GM18502 (cell line): ENCODE data around the gene SEC24D.
"Not testable (repeated sequence)": the region's sequence is repeated elsewhere in the genome, so short reads cannot be mapped to it uniquely, and the experiment has no call there.

Experiments
- ATAC-seq: cut with Tn5 transposase; IDR thresholded peaks from one replicate; pipeline ENCODE4 v1.9.1; 2021; ENCODE audit warnings: mild to moderate bottlenecking; ENCODE audit not compliant: unreplicated experiment, poor library complexity

The SEC24D gene, protein sequence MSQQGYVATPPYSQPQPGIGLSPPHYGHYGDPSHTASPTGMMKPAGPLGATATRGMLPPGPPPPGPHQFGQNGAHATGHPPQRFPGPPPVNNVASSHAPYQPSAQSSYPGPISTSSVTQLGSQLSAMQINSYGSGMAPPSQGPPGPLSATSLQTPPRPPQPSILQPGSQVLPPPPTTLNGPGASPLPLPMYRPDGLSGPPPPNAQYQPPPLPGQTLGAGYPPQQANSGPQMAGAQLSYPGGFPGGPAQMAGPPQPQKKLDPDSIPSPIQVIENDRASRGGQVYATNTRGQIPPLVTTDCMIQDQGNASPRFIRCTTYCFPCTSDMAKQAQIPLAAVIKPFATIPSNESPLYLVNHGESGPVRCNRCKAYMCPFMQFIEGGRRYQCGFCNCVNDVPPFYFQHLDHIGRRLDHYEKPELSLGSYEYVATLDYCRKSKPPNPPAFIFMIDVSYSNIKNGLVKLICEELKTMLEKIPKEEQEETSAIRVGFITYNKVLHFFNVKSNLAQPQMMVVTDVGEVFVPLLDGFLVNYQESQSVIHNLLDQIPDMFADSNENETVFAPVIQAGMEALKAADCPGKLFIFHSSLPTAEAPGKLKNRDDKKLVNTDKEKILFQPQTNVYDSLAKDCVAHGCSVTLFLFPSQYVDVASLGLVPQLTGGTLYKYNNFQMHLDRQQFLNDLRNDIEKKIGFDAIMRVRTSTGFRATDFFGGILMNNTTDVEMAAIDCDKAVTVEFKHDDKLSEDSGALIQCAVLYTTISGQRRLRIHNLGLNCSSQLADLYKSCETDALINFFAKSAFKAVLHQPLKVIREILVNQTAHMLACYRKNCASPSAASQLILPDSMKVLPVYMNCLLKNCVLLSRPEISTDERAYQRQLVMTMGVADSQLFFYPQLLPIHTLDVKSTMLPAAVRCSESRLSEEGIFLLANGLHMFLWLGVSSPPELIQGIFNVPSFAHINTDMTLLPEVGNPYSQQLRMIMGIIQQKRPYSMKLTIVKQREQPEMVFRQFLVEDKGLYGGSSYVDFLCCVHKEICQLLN

DNA sequence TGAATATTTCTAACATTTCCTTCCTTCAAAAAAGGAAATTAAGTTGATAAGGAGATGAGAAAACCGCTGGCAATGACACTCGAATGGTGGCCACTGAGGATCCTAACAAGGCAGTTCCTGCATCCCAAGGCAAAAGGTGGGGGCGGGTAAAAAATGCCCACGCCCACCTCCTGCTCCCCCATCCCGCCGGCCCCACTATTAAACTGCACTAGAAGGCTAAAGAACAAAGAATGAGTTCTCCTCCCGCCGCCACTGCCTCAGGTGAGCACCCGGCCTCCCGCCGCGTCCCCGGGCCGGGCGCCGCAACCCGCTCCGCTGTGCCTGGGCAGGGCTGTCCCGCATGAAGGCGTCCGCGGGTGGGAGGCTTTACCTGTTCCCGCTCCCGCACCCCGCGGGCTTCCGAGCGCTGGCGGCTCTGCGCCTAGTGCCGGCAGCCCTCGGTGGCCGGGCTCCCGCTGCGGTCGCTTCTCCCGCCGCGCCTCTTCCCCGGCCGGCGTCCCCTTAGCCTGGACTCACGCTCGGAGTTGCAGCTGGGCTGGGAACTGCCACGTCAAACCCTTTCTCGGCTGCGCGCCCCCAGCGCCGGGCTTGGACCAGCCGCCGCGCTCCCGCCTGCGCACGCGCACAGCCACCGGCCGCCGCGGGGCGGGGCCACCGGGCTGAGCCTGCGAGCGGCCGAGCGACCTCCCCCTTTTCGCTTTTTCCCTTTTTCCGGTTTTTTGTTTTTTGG is at the start of gene SEC24D:
SEC24D (minus strand) TSS at position 556 of the 730 bp plus-strand sequence. CDS start 2,430 bp downstream, outside the sequence.
- ATAC-seq, result peak; percentile 73

DNA sequence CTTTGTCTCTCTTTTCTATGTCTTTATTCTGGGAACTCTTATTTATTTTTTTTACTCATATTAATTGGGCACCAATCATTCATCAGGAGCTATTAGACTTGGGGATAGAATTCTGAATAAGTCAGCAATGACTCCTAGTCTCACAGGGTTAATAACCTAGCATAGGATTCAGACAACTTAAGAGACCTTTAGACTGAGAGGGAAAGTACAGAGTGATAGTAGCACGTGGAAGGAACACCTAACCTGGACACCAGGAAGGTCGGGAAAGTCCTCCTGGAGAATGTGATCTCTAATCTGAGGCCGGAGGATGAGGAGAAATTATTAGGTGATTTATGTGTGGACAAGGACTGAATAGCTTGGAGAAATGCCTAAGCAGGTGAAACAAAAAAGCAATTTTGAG is 48.8 kb upstream of the SEC24D start:
- no peak for ATAC-seq

DNA sequence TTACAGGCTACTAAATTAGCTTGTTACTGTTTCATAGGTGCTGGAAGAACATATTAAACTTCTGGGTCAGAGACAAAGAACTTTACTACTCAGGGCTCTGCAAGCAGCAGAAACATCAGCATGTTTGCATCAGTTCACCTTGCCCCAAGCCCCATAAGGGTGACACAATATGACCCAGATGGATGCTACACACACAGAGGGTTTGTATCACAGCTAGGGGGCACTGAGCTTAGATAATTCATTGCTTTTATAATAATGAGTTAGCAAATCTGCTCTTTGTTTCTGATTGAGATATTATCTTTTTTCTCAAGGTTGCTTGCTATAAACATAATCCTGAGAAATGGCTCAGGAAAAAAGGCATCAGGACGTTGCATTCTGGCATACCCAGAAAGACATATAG is 47.9 kb upstream of the SEC24D start:
- ATAC-seq, result no peak

DNA sequence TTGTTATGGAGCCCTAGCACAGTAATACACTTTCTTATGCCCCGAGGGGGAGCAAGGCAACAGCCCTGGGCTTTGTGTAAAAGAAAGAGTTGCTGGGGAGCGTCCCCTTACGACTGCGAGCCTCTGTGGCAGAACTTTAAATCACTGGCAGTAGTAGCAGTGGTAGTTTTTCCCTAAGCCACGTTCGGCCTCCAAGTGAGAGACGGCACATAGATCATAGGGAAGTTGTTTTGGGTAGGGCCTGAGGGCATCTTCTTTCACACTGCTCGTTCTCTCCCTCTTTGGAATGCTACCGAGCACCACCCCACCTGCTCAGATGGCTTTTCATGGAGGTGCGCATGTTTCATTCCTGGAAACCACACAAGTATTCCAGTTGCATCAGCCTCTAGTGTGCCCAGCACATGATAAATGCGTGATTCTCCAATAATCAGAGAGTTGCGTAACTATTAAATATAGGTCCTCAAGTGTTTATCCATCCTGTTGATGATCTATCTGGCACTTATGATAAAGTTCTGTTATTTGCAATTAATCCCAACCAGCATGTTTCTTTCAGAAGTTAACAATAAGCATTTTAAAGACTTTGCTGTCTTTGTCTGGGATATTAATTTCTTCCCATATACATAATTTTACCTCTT is 45.7 kb upstream of the SEC24D start:
- no peak for ATAC-seq

DNA sequence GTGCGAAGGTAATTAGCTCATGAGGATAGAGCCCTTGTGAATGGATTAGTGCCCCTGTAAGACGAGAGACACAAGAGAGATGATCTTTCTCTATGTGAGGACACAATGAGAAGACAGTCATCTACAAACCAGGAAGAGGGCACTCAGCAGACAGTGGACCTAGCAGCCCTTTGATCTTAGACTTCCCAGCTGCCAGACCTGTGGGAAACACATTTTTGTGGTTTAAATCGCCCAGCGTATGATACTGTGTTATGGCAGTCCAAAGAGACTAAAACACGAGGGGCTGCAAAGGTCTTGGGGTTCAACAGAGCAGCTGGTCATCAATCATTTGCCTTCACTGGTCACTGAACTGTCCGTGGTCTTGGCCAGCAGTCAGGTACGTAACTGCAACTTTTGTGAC is 43.5 kb upstream of the SEC24D start:
- no peak for ATAC-seq

DNA sequence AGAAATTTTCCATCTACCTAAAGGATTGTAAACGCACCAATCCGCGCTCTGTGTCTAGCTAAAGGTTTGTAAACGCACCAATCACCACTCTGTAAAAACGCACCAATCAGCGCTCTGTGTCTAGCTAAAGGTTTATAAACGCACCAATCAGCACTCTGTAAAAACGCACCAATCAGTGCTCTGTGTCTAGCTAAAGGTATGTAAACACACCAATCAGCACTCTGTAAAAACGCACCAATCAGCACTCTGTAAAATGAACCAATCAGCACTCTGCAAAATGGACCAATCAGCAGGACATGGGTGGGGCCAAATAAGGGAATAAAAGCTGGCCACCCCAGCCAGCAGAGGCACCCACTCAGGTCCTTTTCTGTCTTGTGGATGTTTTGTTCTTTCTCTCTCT is 42.6 kb upstream of the SEC24D start:
- ATAC-seq, result not testable (repeated sequence)

DNA sequence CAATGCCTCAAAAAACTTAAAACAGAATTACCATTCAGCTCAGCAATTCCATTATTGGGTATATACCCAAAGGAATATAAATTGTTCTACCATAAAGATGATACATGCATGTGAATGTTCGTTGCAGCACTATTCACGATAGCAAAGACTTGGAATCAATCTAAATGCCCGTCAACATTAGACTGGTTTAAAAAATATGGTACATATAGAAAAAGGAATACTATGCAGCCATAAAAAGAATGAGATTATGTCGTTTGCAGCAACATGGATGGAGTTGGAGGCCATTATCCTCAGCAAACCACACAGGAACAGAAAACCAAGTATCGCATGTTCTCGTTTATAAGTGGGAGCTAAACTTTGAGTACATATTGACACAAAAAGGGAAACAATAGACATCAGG is 41.9 kb upstream of the SEC24D start:
- ATAC-seq, result no peak

DNA sequence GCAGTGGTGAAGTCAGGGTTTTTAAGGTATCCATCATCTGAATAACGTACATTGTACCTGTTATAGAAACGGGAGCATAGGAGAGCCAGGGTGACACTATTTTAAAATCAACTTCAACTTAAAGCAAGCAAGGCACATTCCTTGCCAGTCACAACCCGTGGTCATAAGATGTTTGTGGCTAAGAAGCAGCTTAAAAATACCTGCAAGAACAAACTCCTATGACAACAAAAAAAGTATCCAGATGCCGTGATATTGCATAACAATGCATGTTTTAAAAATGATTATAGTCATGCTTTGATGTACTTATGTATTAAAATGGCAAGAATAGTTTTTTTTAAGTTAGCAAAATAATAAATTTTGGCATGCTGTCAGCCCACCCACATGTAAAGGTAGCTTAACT is 36.3 kb upstream of the SEC24D start:
- no peak for ATAC-seq

DNA sequence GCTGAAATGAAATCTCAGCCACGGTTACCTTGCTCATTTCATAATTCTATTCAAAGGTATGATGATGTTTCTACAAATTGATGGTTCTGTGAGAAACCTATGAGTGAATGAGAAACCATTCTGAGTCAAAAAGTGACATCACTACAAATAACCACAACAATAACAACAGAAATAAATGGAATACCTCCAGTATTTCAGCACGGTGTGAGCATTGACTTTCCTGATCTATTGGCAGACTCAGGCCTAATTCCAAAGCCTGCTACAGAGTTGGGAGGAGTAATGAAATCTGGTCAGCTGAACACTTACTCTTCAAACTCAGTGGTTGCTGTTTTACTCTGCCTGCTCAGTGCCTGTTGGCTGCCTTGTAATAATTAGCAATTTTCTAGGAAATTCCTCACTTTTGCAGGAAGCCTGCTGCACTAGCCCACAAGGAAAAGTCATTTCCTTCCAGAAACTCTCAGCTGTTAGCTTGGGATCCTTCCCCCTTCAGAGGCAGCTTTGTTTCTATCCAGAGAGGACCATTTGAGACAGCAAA is 33.9 kb upstream of the SEC24D start:
- ATAC-seq, result no peak

DNA sequence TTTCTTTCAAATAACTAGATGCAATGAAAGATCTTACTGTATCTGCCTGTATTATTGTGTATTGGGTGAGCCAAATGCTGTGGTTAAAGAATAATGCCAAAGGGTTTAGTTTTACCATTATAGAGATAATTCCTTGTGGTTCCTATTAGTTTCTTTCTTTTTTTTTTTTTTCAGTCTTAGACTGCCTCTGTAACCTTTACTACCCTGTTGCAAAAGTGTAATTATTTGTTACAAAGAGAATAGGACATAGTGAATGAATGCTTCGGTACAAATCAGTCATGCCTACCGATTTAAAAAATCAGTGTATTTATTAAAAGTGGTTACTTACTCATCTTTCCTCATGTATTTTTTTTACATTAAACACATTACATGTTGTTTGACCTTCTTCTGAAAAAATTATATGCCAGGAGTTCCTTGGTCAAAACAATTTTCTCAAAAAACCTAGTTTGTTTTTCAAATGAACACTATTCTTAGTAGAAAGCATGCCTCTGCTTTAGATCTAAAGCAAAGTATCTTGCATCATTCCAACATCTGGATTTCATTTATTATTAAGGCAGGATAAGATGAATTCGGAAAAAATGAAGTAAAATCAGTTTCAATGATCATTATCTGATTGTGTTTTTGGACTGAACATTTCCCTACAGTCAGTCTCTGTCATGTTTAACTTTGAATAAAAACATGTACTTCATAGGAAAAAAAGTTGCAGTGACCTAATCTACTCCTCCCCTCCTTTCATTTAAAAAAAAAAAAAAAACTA is 31.6 kb upstream of the SEC24D start:
- no peak for ATAC-seq

DNA sequence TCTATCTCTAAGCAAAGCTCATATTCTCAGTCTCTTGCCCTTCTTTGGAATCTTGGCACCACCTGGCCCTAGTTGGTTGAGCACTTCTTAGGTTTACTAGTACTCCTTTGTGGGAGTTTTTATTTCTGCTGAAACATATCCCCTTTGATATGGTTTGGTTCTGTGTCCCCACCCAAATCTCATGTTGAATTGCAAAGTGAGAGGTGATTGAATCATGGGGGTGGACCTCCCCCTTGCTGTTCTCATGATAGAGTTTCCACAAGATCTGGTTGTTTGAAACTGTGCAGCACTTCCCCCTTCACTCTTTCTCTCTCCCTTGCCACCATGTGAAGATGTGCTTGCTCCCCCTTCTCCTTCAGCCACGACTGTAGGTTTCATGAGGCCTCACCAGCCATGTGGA is 30.5 kb upstream of the SEC24D start:
- no peak for ATAC-seq

DNA sequence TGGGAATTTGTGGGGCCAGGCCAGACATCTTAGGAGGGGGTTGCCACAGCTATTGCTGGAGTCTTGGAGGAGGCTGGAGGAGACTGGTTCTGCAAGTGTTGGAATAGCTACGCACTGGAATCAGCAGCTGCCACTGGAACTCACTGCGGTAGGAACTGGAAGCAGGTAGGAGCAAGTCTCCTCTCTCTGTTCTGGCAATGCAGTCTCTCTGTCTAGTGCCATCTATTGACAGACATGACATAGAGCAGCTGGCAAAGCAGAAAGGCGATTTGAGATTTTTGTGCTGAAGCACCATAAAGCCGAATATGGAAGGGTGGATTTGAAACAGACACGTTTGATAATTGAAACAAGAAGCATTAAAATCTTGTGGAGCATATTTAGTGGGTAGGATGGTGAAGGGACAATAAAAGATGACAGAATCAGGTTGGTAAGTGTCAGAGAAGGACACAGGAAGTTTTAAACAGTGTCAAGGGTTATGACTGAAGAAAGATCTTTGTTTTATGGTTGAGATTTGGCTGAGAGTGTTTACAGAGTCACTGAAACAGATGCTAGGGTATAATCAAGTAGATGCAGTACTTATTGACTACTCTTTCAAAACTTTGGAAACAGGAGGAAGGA is 29.3 kb upstream of the SEC24D start:
- ATAC-seq, result peak; percentile 89

DNA sequence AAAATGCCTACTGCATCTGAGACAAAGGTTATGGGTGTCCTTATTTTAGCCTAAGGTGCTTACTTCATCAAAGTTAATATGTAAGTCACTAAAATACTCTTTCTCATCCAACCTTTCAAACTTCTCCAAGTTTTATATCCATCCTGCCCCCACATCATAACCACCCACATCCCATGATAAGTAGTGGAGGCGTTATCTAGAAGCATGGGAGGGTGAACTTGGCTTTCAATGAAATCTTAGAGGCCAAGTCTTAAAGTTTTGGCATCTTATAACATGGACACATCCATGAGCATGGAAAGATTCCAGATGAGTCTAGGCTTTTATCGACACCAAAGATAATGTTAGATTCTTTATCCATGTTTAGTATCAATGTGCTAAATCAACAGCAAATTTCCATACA is 22.9 kb upstream of the SEC24D start:
- ATAC-seq, result no peak

DNA sequence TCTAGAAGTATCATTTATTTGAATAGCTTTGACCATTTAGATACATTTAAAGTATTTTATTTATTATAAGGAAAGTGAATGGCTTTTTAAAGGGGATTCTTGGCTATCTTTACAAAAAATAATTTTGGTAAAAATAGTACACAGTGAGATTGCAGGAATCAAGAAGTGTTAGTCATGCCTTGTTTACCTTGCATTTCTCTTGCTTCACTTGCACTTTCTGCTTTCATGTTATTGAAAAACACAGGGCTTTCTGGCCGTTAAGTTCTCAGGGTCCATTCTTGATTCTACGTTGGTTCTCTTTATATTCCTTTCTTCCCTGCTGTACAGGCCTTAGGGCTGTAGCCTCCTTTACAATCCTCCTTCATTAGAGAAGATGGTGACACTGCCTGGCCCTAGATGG is 21.8 kb upstream of the SEC24D start:
- ATAC-seq, result no peak

DNA sequence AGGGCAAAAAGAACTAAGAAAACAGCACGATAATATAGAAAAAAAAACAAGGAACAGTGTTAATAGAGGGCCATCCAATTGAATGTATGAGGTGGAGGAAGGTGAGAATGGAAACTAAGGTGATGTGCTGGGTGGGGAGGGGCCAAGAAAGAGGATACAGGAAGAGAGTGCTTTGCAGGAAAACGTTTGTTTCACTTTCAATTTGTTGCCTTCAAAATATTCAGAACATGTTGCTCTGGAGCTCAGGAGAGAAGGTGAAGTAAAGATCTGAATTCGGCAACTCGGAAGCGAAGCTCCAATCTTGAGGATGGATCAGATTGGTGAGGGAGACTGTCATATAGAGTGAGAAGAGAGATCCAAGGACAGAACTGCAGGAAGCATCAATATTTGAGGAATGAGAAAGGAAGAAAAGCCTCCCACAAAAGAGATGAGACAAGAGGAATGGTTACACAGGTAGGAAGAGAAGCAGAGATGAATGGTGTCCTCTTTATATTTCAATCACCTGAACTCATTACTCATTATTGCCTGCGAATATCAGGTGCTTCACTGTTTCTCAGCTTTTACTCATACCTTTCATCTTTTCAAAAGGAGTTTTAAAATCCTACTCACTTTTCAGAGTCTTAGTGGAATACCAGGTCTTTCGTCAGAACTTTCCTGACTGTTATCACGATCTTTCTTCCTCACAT is 14.7 kb upstream of the SEC24D start:
- peak; percentile 95 for ATAC-seq

DNA sequence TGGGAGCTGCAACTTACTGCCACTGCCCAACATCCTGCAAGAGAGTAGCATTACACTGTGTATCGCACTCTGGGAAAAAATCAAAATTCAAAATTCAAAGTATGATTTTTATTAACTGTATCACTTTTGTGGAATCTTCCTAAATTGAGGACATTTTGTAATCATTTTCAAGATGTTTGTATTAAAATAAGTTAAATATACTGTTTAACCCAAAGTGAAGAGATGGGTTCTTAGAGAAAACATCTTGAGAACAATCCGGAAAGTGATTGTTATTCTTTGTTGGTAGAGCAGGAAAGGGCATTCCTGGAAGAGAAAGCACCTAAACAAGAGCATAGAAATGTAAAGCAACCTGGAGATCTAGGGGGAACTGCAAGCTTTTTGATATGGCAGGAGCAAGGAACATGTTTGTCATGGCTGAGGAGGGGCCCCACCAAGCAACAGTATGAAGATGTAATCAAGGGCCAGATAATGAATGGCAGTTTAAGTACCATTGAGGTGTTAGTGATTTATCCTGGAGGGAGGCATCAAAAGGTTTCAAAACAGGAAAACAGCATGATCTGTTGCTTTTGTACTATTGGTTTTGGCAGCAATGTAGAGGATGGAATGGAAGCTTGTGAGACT is 14.1 kb upstream of the SEC24D start:
- no peak for ATAC-seq

DNA sequence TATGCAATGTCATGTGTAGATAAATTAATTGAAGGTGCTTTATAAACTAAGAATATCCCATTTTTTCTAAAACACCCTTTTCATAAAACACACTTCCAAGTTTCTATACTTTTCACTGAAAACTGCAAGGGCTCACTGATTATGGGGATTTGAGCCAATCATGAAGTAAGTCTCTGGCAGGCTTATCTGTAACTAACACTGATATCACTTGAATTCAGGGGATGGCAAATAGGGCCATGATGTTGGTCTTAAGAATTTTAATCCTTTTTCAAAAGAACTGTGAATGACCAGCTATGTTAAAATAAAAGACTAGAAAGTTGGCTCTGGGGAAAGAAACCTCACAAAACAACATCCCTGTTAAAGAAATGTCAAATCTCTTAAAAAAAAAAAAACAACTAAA is 13.0 kb upstream of the SEC24D start:
- ATAC-seq, result no peak

DNA sequence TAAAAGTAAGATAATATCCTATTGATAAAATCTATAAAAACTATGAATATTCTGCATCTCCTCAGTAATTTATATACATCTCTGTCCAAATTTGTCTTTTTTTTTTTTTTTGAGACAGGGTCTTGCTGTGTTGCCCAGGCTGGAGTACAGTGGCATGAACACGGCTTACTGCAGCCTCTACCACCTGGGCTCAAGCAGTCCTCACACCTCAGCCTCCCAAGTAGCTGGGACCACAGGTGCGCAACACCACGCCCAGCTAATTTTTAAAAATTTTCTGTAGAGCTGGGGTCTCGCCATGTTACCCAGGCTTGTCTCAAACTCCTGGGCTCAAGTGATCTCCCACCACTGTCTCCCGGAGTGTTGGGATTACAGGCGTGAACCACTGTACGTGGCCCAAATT is 12.3 kb upstream of the SEC24D start:
- ATAC-seq, result no peak
